AG09309 (cell line): ENCODE results near the gene TRAF6.
"Not testable (repeated sequence)": the region's sequence is repeated elsewhere in the genome, so short reads cannot be mapped to it uniquely, and the experiment has no call there.

Source experiments
- DNase-seq: peaks from one replicate; pipeline ENCODE4 v3.0.0-alpha.2; 2010; ENCODE audit warnings: low read depth
- H3K4me3 ChIP-seq: 2 replicates; pipeline ENCODE4 v1.5.1; 2011; ENCODE audit warnings: mild to moderate bottlenecking, low read depth, low read length, moderate library complexity; ENCODE audit not compliant: control insufficient read depth
- TF ChIP-seq, protein P1 (sequence below): IDR thresholded peaks from 2 replicates; pipeline ENCODE4 v1.5.1; 2011; ENCODE audit warnings: mild to moderate bottlenecking, low read depth, low read length, inconsistent platforms; ENCODE audit not compliant: insufficient read depth, control insufficient read depth; ENCODE audit errors: missing control alignments

The TRAF6 gene, protein sequence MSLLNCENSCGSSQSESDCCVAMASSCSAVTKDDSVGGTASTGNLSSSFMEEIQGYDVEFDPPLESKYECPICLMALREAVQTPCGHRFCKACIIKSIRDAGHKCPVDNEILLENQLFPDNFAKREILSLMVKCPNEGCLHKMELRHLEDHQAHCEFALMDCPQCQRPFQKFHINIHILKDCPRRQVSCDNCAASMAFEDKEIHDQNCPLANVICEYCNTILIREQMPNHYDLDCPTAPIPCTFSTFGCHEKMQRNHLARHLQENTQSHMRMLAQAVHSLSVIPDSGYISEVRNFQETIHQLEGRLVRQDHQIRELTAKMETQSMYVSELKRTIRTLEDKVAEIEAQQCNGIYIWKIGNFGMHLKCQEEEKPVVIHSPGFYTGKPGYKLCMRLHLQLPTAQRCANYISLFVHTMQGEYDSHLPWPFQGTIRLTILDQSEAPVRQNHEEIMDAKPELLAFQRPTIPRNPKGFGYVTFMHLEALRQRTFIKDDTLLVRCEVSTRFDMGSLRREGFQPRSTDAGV

DNA sequence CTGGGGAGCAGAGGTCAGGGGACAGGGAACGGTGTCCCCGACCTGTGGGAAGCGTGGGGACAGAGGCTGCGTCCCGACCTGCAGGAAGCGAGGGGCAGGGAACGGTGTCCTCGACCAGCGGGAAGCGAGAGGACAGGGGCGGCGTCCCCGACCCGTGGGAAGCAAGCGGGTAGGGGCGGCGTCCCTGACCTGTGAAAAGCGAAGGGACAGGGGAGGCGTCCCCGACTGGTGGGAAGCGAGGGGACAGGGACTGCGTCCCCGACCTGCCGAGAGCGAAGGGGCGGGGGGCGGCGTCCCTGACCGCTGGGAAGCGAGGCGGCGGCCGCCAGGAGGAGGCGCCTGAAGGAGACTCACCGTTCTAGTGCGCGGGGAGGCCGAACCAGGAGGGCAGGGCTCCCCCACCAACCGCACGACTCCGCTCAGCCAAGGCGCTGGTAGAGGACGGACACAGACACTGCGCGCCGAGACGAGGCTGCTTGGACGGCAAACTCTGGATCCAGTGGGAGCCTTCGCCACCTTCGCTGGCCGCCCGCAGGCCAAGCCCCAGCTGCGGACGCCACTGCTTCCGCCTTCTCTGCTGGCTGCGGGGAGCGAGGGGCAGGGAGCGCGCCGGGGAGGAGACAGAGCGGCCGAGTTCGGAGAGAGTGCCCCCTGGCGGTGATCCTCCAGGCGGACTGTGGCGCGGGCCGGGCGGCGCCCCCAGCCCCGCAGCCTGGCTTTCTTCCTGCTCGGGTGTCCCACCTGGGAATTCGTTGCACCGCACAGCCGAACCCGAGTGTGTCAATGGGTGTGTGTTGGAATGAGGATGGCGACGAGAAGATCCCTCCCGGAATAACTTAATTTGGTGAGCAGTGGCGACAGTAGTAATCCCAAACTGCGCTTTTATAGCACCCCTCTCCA is at the start of gene TRAF6:
Gene TRAF6 (minus strand): TSS at position 579 of the 900 bp plus-strand sequence. CDS start 8,757 bp downstream, outside the sequence.
- peak within 1 kb of the TSS; percentile 79 for H3K4me3 ChIP-seq
- peak; percentile 21 for DNase-seq
- TF ChIP-seq, protein P1, sequence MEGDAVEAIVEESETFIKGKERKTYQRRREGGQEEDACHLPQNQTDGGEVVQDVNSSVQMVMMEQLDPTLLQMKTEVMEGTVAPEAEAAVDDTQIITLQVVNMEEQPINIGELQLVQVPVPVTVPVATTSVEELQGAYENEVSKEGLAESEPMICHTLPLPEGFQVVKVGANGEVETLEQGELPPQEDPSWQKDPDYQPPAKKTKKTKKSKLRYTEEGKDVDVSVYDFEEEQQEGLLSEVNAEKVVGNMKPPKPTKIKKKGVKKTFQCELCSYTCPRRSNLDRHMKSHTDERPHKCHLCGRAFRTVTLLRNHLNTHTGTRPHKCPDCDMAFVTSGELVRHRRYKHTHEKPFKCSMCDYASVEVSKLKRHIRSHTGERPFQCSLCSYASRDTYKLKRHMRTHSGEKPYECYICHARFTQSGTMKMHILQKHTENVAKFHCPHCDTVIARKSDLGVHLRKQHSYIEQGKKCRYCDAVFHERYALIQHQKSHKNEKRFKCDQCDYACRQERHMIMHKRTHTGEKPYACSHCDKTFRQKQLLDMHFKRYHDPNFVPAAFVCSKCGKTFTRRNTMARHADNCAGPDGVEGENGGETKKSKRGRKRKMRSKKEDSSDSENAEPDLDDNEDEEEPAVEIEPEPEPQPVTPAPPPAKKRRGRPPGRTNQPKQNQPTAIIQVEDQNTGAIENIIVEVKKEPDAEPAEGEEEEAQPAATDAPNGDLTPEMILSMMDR, result peak; percentile 79

DNA sequence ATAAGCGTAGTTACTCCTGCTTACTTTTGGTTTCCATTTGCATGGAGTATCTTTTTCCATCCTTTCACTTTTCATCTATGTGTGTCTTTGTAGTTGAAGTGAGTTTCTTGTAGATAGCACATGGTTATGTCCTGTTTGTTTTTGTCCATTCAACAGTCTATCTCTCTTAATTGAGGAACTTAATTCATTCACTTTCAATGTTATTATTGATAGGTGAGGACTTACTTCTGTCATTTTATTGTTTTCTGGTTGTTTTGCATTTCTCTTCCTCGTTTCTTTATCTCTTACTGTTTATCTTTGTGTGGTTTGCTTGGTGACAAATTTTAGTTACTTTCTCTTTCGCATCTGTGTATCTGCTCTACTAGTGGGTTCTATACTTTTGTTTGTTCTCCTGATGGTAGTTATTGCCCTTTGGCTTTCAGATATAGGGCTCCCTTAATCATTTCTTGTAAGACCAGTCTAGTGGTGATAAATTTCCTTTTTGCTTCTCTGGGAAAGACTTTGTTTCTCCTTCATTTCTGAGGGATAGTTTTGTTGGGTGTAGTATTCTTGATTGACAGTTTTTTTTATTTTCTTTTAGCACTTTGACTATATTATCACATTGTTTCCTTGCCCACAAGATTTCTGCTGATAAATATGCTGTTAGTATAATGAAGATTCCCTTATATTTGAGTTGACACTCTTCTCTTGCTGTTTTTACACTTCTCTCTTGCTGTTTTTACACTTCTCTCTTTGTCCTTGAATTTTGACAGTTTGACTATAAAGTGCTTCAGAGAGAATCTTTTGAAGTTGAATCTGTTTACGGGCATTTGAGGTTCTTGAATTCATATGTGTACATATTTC is 48.7 kb upstream of the TRAF6 start:
- TF ChIP-seq, protein P1, result no peak
- H3K4me3 ChIP-seq, result no peak overlapping the region
- no peak for DNase-seq

DNA sequence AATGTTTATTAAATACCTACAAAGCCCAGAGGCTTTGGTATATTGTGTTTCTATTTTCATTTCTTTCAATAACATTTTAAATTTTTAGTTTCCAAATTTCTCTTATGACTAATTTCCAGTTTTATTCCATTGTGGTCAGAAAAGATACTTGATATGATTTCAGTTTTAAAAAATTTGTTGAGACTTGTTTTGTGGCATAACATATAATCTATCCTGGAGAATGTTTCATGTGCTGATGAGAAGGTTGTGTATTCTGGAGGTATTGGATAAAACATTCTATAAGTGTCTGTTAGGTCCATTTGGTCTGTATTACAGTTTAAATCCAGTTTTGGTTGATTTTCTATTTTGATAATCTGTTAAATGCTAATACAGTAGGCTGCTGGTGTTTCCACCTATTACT is 47.9 kb upstream of the TRAF6 start:
- TF ChIP-seq, protein P1, result no peak
- no peak for DNase-seq

DNA sequence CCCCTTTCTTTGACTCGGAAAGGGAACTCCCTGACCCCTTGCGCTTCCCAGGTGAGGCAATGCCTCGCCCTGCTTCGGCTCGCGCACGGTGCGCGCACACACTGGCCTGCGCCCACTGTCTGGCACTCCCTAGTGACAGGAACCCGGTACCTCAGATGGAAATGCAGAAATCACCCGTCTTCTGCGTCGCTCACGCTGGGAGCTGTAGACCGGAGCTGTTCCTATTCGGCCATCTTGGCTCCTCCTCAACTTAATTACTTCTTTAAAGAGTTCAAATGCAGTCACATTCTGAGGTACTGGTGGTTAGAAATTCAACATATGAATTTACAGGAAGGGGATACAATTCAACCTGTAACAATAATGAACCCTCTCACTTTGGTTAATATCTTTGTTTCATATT is 47.3 kb upstream of the TRAF6 start:
- not testable (repeated sequence) for H3K4me3 ChIP-seq, DNase-seq

More for the DNA sequence above, 47.9 kb upstream of the TRAF6 start:
- no peak overlapping the region for H3K4me3 ChIP-seq

DNA sequence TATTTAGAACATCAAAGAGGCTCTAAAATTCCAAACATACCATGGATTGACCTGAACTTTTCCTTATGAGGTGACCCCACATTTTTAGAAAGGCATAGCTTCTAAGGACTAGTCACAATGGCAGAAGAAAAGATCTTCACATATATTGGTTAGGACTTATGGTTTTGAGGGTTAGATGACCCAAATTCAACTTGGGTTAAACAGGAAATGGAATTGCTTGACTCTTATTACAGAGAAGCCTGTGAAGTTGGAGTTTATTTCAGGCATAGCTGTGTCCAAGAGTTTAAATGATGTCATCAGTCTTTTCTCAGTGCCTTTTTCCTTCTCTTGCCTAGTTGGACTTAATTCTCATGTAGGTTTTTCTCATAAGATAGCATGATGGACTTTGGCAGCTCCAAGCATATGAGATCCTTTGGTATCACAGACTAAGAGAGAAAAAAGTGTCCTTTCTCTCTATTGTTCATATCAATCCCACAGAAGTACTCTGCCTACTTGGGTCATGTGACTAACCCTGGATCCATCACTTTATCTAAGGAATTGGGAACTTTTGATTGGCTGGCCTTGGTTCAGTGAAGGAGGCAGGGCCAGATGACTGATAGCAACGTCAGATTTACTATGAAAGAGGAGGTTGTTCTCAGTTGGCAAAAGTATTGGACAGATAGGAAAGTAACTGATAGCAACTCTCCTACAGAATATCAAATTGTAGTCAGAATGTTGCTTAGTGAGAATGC is 40.5 kb upstream of the TRAF6 start:
- DNase-seq, result no peak
- TF ChIP-seq, protein P1, result no peak
- H3K4me3 ChIP-seq, result no peak overlapping the region

DNA sequence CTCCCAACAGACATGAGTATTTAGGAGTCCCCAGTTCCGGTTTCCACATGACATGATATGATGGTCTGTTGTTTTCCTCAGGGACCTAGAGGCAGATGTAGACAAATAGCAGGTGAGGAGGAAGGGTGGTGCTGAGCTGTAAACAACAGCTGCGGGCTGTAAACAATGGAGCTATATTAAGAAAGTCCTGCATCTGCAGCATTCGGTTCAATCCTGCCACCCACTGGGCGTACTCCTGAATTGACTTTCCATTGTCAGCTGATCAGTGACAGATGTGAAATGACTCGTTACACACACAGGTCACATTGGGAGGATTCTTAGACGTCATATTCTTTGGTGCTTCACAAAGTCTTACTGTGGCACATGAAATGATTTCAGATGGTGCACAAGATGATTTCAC is 30.9 kb upstream of the TRAF6 start:
- peak; percentile 2 for DNase-seq
- TF ChIP-seq, protein P1, result peak; percentile 47
- no peak overlapping the region for H3K4me3 ChIP-seq
